Vagina (tissue), 2 donors: ENCODE results near the gene CAPZB. TPM values are rescaled to one million over a fixed set of nuclear protein-coding genes. Genes with fewer than 3 reads are reported as not detected.

Experiments used
- DNase-seq, 2 donors: peaks; one replicate each; pipeline ENCODE4 v3.0.0-alpha.2; 2017; ENCODE audit errors: extremely low spot score in 2 of 2
- H3K27ac ChIP-seq: fragments of 200-600 bp; sonication (generic); one replicate; pipeline ENCODE4 v1.5.1; 2019
- H3K27me3 ChIP-seq: fragments of 200-600 bp; sonication (generic); one replicate; pipeline ENCODE4 v1.5.1; 2019
- H3K36me3 ChIP-seq, 2 donors: fragments of 200-600 bp; sonication (generic); one replicate each; pipeline ENCODE4 v1.5.1; 2017 to 2019
- H3K4me1 ChIP-seq: fragments of 200-600 bp; sonication (generic); one replicate; pipeline ENCODE4 v1.5.1; 2019
- H3K4me3 ChIP-seq, 2 donors: fragments of 200-600 bp; sonication (generic); 1 replicate in 1 of 2; 2 replicates in 1 of 2; pipeline ENCODE4 v1.5.1; 2016 to 2019
- H3K9me3 ChIP-seq: fragments of 200-600 bp; sonication (generic); one replicate; pipeline ENCODE4 v1.5.1; 2019
- CTCF ChIP-seq, 3 experiments: fragments of 450-650 bp in 2 of 3; fragments of 200-600 bp in 1 of 3; sonication (generic) in 1 of 3; IDR thresholded peaks; one replicate each; pipeline ENCODE4 v1.5.1; 2017 to 2019; ENCODE audit warnings: antibody characterized with exemption in 3 of 3, mild to moderate bottlenecking in 2 of 3, moderate library complexity in 2 of 3
- POLR2A ChIP-seq, 2 donors: fragments of 450-650 bp; IDR thresholded peaks; one replicate each; pipeline ENCODE4 v1.6.1; 2017; ENCODE audit warnings: antibody characterized with exemption in 2 of 2, mild to moderate bottlenecking in 2 of 2, moderate library complexity in 2 of 2
- POLR2AphosphoS5 ChIP-seq, 2 donors: sonication (generic); formaldehyde crosslinking; IDR thresholded peaks; one replicate each; pipeline ENCODE4 v1.9.0; 2017; ENCODE audit warnings: antibody characterized with exemption in 2 of 2, mild to moderate bottlenecking in 2 of 2, low read depth in 1 of 2; ENCODE audit not compliant: insufficient read depth in 1 of 2
- intact Hi-C: fragments of 100-400 bp; cut with DNase I; formaldehyde crosslinking; loops from one replicate; pipeline ENCODE4 v1.15.1; 2023
- total RNA-seq: library from RNA; depleted of rRNA; stranded (reverse); fragments of >200 nt; gene quantifications from one replicate; pipeline ENCODE4 v1.2.3, GENCODE V29; 2016

The CAPZB gene
- total RNA-seq, 1 donor from 2014 or later = 152 TPM

GRCh38 chr1:19445417-19446342, 39.7 kb downstream of the CAPZB start:
- H3K9me3 ChIP-seq = no peaks in the 10 kb centered on the region
- intact Hi-C loops = no loop called here
- H3K4me3 ChIP-seq = no peak overlapping the region
- peaks cover 92% of the 10 kb centered on the region for H3K4me1 ChIP-seq
- H3K36me3 ChIP-seq = no peaks in the 10 kb centered on the region
- peak overlapping the region; percentile 70 for H3K27ac ChIP-seq
- no peaks in the 10 kb centered on the region for H3K27me3 ChIP-seq
- no peak for DNase-seq
- TF ChIP-seq CTCF (IDR thresholded peaks at IDR 0.05) (peak in 1 of 3 experiments; percentile 8), POLR2AphosphoS5 (IDR thresholded peaks at IDR 0.05; ENCODE audit: insufficient read depth in 1 of 2, low read depth in 1 of 2) (peak in 1 of 2 donors; percentile 22), POLR2A (IDR thresholded peaks at IDR 0.05) (no peak)

GRCh38 chr1:19444296-19445021, 40.9 kb downstream of the CAPZB start:
- Histone ChIP-seq H3K4me3 (no peak overlapping the region), H3K27me3 (no peaks in the 10 kb centered on the region), H3K9me3 (no peaks in the 10 kb centered on the region), H3K4me1 (peaks cover 92% of the 10 kb centered on the region), H3K36me3 (no peaks in the 10 kb centered on the region), H3K27ac (peak overlapping the region; percentile 86)
- intact Hi-C loops = no loop called here
- TF ChIP-seq POLR2AphosphoS5 (IDR thresholded peaks at IDR 0.05; ENCODE audit: insufficient read depth in 1 of 2, low read depth in 1 of 2) = no peak
- no peak for TF ChIP-seq POLR2A (IDR thresholded peaks at IDR 0.05)
- TF ChIP-seq CTCF (IDR thresholded peaks at IDR 0.05) = no peak
- DNase-seq = no peak

- TF ChIP-seq POLR2A (IDR thresholded peaks at IDR 0.05) (no peak), POLR2AphosphoS5 (IDR thresholded peaks at IDR 0.05; ENCODE audit: insufficient read depth in 1 of 2, low read depth in 1 of 2) (no peak), CTCF (IDR thresholded peaks at IDR 0.05) (no peak)
- H3K9me3 ChIP-seq = no peaks in the 10 kb centered on the region
- no peak overlapping the region for H3K4me3 ChIP-seq
- H3K36me3 ChIP-seq = no peaks in the 10 kb centered on the region
- H3K27me3 ChIP-seq = no peaks in the 10 kb centered on the region
- peaks cover 92% of the 10 kb centered on the region for H3K4me1 ChIP-seq
- peak overlapping the region; percentile 86 for H3K27ac ChIP-seq
- intact Hi-C loops = no loop called here
- no peak for DNase-seq
Observed at GRCh38 chr1:19443326-19443725, 42.0 kb downstream of the CAPZB start.

- no peak for TF ChIP-seq POLR2AphosphoS5 (IDR thresholded peaks at IDR 0.05; ENCODE audit: insufficient read depth in 1 of 2, low read depth in 1 of 2)
- no peak for TF ChIP-seq POLR2A (IDR thresholded peaks at IDR 0.05)
- TF ChIP-seq CTCF (IDR thresholded peaks at IDR 0.05) = no peak
- no peaks in the 10 kb centered on the region for H3K9me3 ChIP-seq
- intact Hi-C loops = no loop called here
- no peaks in the 10 kb centered on the region for H3K36me3 ChIP-seq
- peak overlapping the region; percentile 86 for H3K27ac ChIP-seq
- no peak for DNase-seq
- H3K4me3 ChIP-seq = no peak overlapping the region
- H3K27me3 ChIP-seq = no peaks in the 10 kb centered on the region
- peaks cover 92% of the 10 kb centered on the region for H3K4me1 ChIP-seq
Observed at GRCh38 chr1:19442154-19443096, 42.9 kb downstream of the CAPZB start.
